Islet precursor cell (in vitro differentiated cells): ENCODE data around the gene PGM2.
A peak's percentile ranks its signal among the peaks of the same experiment; 100 is the strongest.
"Not testable (repeated sequence)": the region's sequence is repeated elsewhere in the genome, so short reads cannot be mapped to it uniquely, and the experiment has no call there.

Source experiments
- DNase-seq: peaks from one replicate; pipeline ENCODE4 v3.0.0-alpha.2; 2018

Gene PGM2

DNA sequence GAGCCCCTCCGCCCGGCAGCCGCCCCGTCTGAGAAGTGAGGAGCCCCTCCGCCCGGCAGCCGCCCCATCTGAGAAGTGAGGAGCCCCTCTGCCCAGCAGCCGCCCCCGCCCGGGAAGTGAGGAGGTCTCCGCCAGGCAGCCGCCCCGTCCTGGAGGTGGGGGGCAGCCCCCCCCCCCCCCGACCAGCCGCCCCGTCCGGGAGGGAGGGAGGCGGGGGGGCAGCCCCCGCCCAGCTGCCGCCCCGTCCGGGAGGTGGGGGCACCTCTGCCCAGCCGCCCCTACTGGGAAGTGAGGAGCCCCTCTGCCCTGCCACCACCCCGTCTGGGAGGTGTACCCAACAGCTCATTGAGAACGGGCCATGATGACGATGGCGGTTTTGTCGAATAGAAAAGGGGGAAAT is 6.0 kb upstream of the PGM2 start:
- not testable (repeated sequence) for DNase-seq

DNA sequence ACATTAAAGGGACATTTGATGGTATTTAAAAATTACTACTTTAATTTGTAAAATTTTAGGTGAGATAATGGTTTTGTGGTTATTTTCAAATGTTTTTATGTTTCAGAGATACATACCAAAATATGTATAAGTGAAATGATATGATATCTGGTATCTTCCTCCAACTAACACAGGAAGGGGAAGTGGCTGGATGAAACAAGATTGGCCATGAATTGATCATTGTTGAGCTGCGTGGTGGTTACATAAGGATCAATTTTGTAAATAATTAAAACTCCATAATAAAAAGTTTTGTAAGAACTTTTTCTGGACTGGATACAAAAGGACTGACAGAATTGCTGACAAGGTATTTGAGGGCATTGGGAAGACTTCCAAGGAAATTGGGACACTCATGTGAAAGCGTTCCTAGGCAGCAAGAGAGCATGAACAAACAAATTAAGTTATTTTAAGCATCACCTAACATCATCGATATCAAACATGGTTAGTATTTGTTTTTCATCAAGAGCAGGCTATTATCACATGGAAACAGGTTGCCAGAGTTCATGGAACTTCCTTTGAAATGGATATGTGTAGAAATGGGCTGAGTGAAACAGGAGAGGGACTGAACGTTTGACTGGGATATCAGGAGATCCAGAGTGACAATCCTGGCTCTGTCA is 4.4 kb upstream of the PGM2 start:
- DNase-seq: no peak

DNA sequence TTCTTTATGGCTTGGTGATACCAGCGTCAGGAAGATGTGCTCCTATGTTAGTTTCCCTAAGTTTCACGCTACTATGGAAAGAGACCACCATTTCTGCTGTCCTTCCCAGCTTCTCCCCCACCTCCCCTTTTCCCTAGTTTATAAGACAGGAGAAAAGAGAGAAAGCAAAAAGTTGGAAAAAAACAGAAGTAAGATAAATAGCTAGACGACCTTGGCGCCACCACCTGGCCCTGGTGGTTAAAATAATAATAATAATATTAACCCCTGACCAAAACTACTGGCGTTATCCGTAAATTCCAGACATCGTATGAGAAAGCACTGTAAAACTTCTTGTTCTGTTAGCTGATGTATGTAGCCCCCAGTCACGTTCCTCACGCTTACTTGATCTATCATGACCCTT is 985 bp upstream of the PGM2 start:
- not testable (repeated sequence) for DNase-seq

DNA sequence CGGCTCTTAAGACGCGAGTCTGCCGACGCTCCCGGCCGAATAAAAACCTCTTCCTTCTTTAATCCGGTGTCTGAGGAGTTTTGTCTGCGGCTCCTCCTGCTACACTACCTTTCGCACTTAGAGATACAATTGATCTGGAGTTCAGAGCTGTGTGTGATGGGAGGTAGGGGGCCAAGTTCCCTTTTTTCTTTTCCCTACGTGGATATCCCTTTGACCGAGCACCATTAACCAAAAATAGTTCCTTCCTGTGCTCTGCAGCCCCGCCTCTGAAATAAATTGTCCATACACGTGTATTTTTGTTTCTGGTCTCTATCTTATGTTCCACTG is 555 bp upstream of the PGM2 start:
- DNase-seq: no peak

DNA sequence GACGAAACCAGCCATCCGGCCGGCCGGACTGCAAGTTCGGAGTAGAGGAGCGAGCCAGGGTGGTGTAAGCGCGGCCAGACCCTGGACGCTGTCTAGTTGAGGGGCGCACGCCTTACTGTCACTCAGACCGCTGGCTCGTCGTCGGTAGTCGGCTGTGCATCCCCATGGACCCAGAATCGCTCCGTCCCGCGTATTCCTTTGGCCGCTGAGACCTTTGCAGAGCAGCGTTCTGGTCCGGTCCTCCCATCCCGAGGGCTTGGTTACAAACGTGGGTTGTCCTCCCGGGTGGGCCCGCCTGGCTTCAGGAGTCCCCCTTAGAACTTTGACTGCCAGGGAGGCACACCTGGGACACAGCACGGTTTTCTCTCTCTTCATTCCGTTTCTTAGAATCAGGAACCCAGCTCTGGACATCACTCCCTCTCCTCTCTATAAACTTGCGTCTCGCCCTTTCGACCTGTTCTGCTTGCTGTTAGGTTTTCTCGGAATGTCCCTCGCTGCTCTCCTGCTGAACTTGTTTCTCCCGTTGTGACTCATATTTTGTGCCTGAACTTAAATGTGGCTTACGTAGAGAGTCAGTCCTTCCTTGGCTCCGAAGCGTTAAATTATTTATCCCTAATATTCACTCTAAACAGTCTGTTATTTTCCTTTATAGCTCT is 672 bp downstream of the PGM2 start:
- peak; percentile 78 for DNase-seq

DNA sequence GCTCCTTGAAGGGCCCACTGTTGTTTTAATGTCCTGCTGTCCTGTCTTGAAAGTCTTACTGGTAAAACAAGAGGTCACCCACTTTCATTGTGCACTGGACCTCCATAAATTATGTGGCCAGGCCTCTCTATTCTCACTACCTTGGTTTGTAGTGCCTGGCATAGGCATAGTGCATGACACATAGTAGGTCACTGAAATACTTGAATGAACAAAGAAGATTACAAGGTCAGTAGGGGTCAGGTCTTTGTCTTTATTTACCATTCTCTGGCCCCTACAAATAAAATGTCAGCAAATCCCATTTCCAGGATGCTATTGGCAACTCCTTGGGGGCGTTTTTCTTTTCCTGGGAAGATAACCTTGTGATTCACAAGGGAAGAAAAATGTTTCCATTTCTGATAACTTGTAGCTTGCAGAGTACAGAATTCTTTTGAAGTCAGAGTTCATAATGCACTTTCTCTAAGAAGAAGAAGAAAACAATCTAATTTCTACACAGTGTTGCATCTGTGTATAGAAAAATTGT is 1.4 kb downstream of the PGM2 start:
- DNase-seq: no peak

DNA sequence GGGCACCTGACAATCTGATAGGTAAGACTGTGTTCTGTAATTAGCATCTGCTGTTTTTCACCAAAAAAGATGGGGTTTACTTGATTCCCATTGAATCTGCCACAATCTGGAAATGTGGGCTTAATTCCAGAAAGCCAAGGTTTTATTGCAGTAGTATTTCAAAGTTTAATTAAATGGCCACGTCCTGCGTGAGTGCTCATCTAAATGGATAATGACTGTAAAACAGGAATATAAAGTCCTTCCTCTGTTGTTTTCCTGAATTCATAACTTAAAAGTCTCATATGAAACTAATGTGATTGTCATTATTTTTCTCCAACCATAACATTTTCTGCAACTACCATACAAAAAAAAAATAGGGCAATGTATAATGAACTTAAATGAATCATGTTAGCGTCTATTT is 2.4 kb downstream of the PGM2 start:
- DNase-seq: no peak

DNA sequence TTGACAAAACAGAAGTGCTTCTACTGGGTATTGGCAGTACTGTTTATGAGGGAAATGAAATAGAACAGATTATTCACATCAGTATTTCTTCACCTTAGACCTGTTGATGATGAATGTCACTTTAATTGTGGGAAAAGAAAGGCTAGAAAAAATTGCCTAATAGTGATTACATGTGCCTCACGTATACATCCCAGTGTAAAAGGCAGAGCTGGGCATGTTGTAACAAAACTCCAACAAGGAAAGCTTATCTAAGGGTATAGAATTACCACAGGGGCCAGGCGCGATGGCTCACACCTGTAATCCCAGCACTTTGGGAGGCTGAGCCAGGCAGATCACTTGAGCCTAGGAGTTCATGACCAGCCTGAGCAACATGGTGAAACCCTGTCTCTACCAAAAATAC is 4.2 kb downstream of the PGM2 start:
- no peak for DNase-seq

DNA sequence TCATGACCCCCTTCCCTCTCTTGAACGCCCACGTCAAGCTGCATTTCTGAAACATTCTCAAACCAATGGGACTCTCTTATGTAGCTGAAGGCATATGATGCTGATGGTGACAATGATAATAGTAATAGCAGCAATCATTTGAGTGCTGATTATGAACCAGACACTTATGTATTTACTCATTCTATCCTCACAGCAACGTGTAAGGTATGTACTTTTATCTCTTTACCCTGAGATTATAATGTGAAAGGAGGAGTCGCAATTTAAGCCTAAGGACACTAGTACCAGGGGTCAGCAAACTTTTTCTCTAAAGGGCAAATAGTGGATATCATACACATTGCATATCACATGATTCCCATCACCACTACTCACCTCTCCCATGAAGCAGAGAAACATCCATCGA is 8.5 kb downstream of the PGM2 start:
- no peak for DNase-seq

DNA sequence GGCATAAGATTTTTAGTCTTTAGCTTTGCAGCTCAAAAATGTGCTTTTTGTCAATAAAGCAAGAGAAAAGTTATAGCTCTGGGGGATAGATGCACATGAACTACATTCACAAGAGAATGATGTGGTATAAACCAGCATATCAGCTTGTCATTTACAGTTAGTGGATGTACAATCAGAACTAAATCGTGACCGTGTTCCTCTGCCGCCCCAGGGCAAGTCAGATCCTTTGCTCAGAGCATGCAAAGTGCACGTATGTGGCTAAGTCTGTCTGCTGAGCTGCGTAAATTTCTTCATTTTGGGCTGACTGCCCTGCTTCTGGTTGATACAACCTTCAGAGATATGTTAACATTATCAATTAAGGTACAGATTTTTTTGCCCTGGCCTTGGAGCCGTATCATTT is 9.3 kb downstream of the PGM2 start:
- DNase-seq: no peak

DNA sequence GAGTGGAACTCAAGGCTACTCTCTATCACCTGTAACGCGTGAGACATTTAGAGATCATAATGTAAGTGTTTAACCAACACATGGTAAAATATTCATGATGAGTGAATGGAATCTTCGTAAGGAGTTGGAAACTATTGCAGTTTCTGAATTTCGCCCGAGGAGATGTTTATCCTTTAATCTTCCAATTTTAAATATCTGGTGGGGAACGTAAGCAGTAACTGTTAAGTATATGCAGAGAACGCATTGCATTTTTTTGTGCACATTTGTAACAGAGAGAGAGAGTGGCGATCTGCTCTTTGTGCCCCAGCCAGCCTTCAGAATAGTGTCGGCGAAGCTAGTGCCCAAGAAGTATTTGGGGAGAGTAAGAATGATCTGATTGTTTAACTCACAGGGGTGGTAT is 9.8 kb downstream of the PGM2 start:
- no peak for DNase-seq

DNA sequence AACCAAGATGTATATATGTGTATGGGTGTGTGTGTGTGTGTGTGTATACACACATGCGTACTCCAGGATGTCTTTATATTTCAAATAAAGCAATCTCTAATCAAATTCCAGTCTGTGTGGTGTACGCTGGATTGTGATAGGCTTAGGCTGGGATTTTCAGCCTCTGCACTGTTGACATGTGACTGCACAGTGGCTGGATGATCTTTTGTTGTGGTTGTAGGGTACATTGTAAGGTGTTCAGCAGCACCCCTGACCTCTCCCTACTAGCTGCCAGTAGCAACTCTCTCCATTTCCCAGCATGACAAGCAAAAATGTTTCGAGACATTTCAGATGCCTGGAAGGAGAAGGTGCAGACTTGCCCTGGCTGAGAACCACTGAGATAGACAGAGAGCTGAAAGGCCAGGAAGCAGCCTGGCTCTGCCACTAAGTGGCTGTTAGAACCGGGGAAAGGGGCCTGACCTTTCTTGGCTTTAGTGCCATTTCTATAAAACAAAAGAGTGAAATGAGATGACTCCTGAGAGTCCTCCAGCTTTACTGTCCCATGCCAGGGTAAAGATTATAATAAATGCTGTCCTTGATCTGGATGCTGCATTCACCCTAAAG is 10.5 kb downstream of the PGM2 start:
- no peak for DNase-seq

DNA sequence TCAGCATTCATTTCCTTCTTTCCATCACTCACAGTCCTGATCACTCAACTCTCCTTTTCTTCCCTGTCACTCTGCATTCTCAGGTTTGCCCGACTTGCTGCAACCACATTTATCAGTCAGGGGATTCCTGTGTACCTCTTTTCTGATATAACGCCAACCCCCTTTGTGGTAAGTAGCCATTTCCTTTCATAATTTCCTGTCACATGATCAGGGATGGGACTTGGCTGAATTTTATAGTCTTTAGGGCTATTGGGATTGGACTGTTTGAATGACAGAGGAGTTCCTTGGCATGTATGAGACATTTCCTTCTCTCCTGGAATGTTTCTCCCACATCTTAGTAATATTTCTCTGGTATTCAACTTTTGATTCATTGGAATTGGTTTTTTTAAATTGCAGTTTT is 11.0 kb downstream of the PGM2 start:
- DNase-seq: no peak

DNA sequence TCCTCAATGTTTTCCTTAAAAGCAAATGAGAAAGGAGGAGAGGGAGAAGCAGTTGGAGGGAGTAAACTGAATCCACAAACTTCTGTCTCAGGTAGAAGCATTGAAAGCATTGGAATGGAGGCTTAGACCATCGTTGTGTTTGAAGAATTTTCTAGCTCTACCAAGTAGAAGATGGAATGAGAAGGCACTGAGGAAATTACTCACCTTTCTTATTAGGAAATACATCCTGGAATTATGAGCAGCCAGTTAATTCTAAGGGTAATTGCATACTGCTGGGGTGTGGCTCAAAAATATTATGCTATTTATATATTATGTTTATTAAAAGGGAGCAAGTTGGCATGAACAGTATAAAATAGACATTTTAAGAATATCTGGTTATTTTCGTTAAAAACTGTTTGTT is 12.9 kb downstream of the PGM2 start:
- no peak for DNase-seq

DNA sequence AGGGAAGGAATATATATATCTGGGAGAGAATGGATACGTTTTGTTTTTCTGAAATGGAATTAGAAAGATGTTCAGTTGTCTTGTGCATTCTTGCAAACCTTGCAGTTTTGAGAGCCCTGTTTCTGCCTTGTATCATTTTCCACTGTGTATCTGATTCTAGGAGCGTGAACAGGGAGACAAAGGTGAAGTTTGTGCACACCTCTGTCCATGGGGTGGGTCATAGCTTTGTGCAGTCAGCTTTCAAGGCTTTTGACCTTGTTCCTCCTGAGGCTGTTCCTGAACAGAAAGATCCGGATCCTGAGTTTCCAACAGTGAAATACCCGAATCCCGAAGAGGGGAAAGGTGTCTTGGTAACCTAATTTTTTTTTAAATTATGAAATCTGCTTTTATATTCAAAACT is 17.7 kb downstream of the PGM2 start:
- DNase-seq: no peak

DNA sequence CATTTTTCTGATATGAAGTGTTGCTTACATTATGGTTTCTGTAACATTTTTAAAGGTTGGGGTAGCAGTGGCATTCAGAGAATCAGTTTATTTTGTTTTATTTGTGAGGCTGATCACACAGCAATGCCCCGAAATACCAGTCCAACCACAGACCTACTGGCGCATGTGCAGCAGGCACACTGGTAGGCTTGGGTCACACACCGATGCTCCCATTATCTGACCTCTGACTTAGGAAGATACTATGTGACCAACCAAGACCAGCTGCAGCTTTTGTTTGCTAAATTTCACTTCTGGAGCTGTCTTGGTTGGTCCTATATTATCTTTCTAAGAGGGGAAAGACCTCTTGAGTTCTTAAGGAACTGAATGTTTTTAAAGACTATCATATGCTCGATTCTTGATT is 18.7 kb downstream of the PGM2 start:
- no peak for DNase-seq

DNA sequence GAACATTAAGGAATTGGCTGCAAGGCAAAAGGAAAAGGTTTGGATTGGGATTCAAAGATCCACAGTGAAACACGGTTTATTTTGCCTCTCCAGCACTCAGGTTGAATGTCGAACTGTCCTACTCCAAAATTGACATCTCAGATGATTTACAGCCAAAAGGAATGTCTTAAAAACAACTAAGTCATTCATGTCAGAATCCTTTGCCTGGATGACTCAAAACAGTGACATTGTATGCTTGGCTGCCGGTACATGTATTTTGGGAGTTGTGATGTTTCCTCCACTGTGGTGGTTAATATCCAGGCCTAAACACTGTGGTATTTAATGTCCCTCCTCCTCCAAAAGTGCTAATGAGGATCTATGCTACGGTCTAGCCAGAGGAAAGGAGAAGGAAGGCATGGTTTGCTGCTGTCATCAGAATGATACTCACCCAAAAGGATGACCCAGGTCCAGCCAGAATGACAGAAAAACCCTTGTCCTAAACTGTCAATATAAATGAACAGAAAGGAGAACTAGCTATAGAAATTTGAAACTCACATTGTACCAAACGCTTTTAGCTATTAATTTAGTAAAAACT is 20.9 kb downstream of the PGM2 start:
- DNase-seq: peak; percentile 72

DNA sequence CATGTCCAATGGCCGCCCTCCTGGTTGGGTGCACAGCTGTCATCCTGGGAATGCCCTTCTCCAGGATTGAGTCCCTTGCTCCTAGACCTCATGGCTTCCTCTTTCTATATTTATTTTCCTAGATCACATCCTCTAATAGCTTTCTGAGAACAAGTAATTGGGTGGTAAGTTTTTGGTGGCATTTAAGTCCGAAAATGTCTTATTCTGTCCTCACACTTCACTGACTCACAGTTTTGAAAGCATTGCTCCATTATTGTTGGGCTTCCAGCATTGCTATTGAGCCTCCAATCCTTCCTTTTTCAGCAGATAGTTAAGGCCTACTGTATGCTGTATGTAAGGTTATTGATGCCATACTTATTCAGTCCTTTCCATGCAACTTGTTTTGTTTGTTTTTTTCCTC is 25.9 kb downstream of the PGM2 start:
- DNase-seq: no peak

DNA sequence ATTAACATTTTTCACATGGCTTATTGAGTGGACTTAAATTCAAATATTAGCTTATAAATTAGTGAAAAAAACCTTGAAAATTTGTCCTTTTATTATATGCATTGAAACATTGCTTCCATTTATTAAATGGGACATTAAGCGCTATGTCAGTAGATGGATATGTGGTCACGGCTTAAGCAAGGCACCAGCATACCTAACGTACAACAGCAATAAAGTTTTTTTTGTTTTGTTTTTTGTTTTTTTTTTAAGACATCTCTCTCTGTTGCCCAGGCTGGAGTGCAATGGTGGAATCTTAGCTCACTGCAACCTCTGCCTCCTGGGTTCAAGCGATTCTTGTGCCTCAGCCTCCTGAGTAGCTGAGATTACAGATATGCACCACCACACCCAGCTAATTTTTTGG is 31.6 kb downstream of the PGM2 start:
- DNase-seq: no peak

DNA sequence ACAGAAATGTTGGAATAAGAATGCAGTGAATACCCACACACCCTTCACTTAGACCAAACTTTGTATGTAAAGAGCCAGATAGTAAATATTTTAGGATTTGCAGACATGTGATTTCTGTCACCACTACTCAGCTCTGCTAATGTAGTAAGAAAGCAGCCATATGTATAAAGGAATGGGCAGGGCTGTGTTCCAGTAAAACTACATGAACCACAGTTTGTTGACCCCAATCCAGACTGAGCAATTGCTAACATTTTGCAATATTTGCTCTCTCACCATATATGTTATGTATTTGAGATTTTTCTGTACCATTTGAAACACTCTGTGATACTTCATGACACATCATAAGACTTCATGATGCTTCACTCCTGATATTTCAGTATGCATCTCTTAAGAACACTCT is 32.4 kb downstream of the PGM2 start:
- no peak for DNase-seq

DNA sequence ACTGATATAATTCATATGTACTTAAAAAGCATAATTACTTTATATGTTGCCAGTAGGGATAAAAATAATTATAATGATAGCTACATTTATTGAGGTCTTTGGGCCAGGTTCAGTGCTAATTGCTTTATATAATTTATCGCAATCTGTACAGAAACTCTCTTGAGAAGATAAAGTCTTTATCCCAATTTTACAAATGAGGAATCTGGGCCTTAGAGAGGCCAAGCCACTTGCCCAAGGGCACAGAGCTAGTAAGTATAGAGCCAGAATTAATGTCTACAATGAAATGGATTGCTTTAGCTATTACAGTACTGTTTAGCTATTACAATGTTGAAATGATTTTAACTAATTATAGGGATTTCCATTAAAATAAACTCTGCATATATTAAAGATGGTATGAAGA is 33.8 kb downstream of the PGM2 start:
- DNase-seq: no peak

DNA sequence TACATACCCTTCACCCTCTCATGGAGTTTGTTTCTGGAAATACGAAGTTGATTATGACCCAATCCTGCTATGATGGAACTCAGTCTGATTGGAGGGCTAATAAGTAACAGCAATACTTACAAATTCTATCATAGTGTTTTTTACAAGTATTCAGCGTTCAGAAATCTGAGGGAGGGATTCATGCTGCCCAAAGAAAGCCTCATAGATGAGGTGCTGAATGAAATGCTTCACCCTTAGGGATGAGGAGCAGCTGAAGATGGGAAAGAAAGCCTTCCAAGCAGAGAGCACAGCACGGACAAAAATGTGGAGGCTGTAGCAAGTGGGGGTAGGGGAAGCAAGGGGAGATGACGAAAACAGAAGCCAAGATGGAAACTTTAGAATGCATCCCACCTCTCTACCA is 36.5 kb downstream of the PGM2 start:
- DNase-seq: no peak

DNA sequence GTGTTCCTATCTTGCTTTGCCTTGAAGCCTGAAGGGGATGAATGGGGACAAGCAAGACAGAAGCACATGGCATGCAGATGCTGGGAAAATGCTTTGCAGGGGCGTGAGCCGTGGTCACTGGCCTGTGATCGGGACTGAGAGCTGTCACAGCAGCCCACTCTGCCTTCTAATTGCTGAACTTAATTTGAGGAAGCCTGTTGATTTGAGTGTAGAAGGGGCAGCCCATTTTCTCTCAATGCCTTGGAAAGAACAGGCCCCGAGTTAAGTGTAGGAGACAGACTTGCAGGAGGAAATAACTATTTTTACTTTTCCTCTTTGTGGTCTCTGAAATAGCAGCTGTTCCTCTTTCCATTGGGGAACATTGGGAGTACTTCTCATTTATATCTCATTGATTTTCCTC is 38.3 kb downstream of the PGM2 start:
- DNase-seq: no peak

DNA sequence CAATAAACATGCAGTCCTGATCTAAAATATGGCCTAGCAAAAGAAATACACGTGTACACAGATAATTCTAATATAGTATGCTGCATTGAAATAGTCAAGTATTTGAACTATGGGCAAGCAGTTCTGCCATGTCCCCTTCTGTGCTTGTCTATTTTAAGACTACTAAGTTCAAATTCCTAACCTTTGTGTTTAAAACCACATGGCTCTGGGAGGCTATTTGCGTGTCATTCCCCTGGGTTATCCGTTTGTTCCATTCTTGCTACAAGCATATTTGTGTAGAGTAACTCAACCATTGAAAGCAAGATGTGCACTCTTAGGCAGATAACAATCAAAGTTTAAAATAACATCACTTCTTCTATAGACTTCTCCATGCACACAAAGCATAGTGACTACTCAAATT is 39.0 kb downstream of the PGM2 start:
- DNase-seq: no peak
